Endodermal cell (in vitro differentiated cells): ENCODE data around the gene BTBD9. TPM values are rescaled to one million over a fixed set of nuclear protein-coding genes. Genes with fewer than 3 reads are reported as not detected.

ENCODE experiments used
- DNase-seq: peaks from one replicate; pipeline ENCODE4 v3.0.0-alpha.2; 2017
- H3K27ac ChIP-seq: 2 replicates; pipeline ENCODE4 v1.5.1; 2013; ENCODE audit warnings: mild to moderate bottlenecking, low read depth, low read length, moderate library complexity
- H3K27me3 ChIP-seq: 2 replicates; pipeline ENCODE4 v1.6.1; 2013; ENCODE audit warnings: mild to moderate bottlenecking, low read length, moderate library complexity; ENCODE audit not compliant: insufficient read depth, control insufficient read depth, poor library complexity, severe bottlenecking
- H3K36me3 ChIP-seq: 2 replicates; pipeline ENCODE4 v1.7.0; 2013; ENCODE audit warnings: mild to moderate bottlenecking, low read length, moderate library complexity; ENCODE audit not compliant: control insufficient read depth, insufficient read depth
- H3K4me1 ChIP-seq: one replicate; pipeline ENCODE4 v1.7.0; 2013; ENCODE audit warnings: low read length; ENCODE audit not compliant: control insufficient read depth, insufficient read depth
- H3K4me3 ChIP-seq: 2 replicates; pipeline ENCODE4 v1.5.1; 2013; ENCODE audit warnings: mild to moderate bottlenecking, low read length, moderate library complexity
- H3K9ac ChIP-seq: 2 replicates; pipeline ENCODE4 v1.6.1; 2013; ENCODE audit warnings: mild to moderate bottlenecking, low read length, moderate library complexity; ENCODE audit not compliant: poor library complexity, severe bottlenecking; ENCODE audit errors: extremely low read depth
- H3K9me3 ChIP-seq: 2 replicates; pipeline ENCODE4 v1.6.1; 2013; ENCODE audit warnings: mild to moderate bottlenecking, low read length, moderate library complexity; ENCODE audit not compliant: control insufficient read depth
- H3K27ac Mint-ChIP-seq: 2 replicates; pipeline ENCODE4 v1.8.0; 2020; ENCODE audit warnings: mixed read lengths
- H3K27me3 Mint-ChIP-seq: 2 replicates; pipeline ENCODE4 v1.8.0; 2021; ENCODE audit warnings: mild to moderate bottlenecking, mixed read lengths; ENCODE audit not compliant: insufficient read depth
- H3K36me3 Mint-ChIP-seq: 2 replicates; pipeline ENCODE4 v1.8.0; 2020; ENCODE audit warnings: low read depth, mixed read lengths
- H3K4me1 Mint-ChIP-seq: 2 replicates; pipeline ENCODE4 v1.8.0; 2020; ENCODE audit warnings: mixed read lengths
- H3K4me3 Mint-ChIP-seq: 2 replicates; pipeline ENCODE4 v1.8.0; 2020; ENCODE audit warnings: mild to moderate bottlenecking, moderate library complexity, mixed read lengths
- H3K9me3 Mint-ChIP-seq: 2 replicates; pipeline ENCODE4 v1.8.0; 2020; ENCODE audit warnings: mild to moderate bottlenecking, mixed read lengths
- whole genome bisulfite sequencing, 2 experiments: methylation state at CpG; one replicate each; pipeline versions ENCODE4 v1.1.5 to v1.1.7; 2013; ENCODE audit warnings: missing lambda C conversion rate in 2 of 2, mixed read lengths in 1 of 2; ENCODE audit not compliant: insufficient coverage in 1 of 2, insufficient read length in 1 of 2; 5-methylcytosine and 5-hydroxymethylcytosine counted together
- total RNA-seq, 2 donors: library from RNA; stranded (reverse); fragmentation: NEBNext Ultra II Directional in 1 of 2; extraction: Animal tissue kit (Norgen Biotek cat#: 25700) in 1 of 2; gene quantifications; 2 replicates in 1 of 2; 3 replicates in 1 of 2; pipeline ENCODE4 v1.2.1, GENCODE V29; 2021
- TF ChIP-seq, protein P1 (sequence below): fragments of 200-600 bp; sonication (generic); conservative IDR thresholded peaks from 2 replicates; pipeline ENCODE4 v1.5.0; 2021; ENCODE audit warnings: antibody characterized with exemption, mild to moderate bottlenecking

Gene BTBD9
- total RNA-seq, 2 donors from 2014 or later, result 7.6 to 12.3 TPM

DNA sequence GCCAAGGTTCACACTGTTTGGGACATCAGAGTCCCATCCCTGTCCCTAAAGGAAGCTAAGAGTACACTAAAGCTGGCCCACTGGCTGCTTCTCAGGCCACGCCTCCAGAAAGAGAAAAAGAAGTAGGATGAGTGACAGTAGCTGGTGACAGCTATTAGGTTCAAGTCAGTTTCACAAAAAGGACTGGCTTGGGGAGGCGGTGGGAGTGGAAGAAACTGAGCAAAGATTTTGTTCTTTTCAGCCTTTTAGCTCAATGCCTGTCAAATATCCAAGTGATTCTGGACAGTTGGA is 445.5 kb downstream of the BTBD9 start:
- Histone ChIP-seq H3K36me3 (no peaks in the 10 kb centered on the region), H3K4me1 (peaks cover 6% of the 10 kb centered on the region), H3K27ac (no peak overlapping the region), H3K27me3 (no peaks in the 10 kb centered on the region), H3K9ac (no peak overlapping the region), H3K4me3 (no peak overlapping the region), H3K9me3 (no peaks in the 10 kb centered on the region)
- Mint-ChIP-seq H3K9me3 (no peaks in the 10 kb centered on the region), H3K36me3 (no peaks in the 10 kb centered on the region), H3K4me1 (peaks cover 23% of the 10 kb centered on the region), H3K27me3 (peaks cover under 1% of the 10 kb centered on the region), H3K27ac (no peak overlapping the region), H3K4me3 (no peak overlapping the region)
- DNase-seq, result no peak
- TF ChIP-seq, protein P1, sequence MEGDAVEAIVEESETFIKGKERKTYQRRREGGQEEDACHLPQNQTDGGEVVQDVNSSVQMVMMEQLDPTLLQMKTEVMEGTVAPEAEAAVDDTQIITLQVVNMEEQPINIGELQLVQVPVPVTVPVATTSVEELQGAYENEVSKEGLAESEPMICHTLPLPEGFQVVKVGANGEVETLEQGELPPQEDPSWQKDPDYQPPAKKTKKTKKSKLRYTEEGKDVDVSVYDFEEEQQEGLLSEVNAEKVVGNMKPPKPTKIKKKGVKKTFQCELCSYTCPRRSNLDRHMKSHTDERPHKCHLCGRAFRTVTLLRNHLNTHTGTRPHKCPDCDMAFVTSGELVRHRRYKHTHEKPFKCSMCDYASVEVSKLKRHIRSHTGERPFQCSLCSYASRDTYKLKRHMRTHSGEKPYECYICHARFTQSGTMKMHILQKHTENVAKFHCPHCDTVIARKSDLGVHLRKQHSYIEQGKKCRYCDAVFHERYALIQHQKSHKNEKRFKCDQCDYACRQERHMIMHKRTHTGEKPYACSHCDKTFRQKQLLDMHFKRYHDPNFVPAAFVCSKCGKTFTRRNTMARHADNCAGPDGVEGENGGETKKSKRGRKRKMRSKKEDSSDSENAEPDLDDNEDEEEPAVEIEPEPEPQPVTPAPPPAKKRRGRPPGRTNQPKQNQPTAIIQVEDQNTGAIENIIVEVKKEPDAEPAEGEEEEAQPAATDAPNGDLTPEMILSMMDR, result no peak
- WGBS, 2 experiments, result 94 to 100% methylated on average over 2 of the region's 2 CpGs

- Histone ChIP-seq H3K27me3 (no peaks in the 10 kb centered on the region), H3K9me3 (no peaks in the 10 kb centered on the region), H3K36me3 (no peaks in the 10 kb centered on the region), H3K27ac (no peak overlapping the region), H3K9ac (no peak overlapping the region), H3K4me3 (no peak overlapping the region), H3K4me1 (peaks cover 6% of the 10 kb centered on the region)
- WGBS, 2 experiments, result 80 to 87% methylated on average over 3 to 9 of the region's 9 CpGs
- H3K4me1 Mint-ChIP-seq, result peaks cover 25% of the 10 kb centered on the region
- TF ChIP-seq, protein P1, result no peak
- no peaks in the 10 kb centered on the region for H3K36me3 Mint-ChIP-seq
- H3K9me3 Mint-ChIP-seq, result no peaks in the 10 kb centered on the region
- H3K4me3 Mint-ChIP-seq, result no peak overlapping the region
- peaks cover 3% of the 10 kb centered on the region for H3K27me3 Mint-ChIP-seq
- H3K27ac Mint-ChIP-seq, result no peak overlapping the region
- no peak for DNase-seq
Observed at GRCh38 chr6:38193481-38194281, 446.0 kb downstream of the BTBD9 start.

DNA sequence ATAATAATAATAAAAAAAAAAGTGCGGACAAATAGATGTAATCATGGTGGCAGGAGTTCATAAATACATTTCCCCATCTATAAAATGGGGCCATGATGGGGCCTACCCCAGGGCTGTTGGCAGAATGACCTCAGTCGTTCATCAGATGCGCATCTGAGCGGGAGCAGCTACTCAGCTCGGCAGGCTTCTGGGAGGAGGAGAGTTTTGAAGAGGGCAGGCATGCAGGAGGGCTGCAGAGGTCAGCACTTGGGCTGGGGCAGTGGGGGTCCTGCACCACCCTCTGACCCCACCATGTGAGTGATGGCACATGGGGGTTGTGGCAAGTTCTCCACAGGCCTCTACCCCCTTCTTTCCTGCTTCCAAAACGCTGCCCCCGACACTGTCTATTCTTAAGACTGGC is 446.7 kb downstream of the BTBD9 start:
- H3K27me3 ChIP-seq, result no peaks in the 10 kb centered on the region
- H3K9ac ChIP-seq, result no peak overlapping the region
- TF ChIP-seq, protein P1, result no peak
- H3K9me3 ChIP-seq, result no peaks in the 10 kb centered on the region
- peaks cover 6% of the 10 kb centered on the region for H3K4me1 ChIP-seq
- H3K27ac Mint-ChIP-seq, result no peak overlapping the region
- H3K27me3 Mint-ChIP-seq, result peaks cover 7% of the 10 kb centered on the region
- no peak overlapping the region for H3K4me3 Mint-ChIP-seq
- H3K4me3 ChIP-seq, result no peak overlapping the region
- no peaks in the 10 kb centered on the region for H3K36me3 Mint-ChIP-seq
- 53 to 81% methylated on average over 2 to 7 of the region's 7 CpGs for WGBS, 2 experiments
- H3K36me3 ChIP-seq, result no peaks in the 10 kb centered on the region
- H3K4me1 Mint-ChIP-seq, result peaks cover 25% of the 10 kb centered on the region
- no peak overlapping the region for H3K27ac ChIP-seq
- H3K9me3 Mint-ChIP-seq, result no peaks in the 10 kb centered on the region
- peak; percentile 49 for DNase-seq
